ENCODE measurements around the gene IL27RA.

GRCh38 chr19:14091813-14092462, 60.4 kb downstream of the IL27RA start:
- TF ChIP-seq, protein P1, sequence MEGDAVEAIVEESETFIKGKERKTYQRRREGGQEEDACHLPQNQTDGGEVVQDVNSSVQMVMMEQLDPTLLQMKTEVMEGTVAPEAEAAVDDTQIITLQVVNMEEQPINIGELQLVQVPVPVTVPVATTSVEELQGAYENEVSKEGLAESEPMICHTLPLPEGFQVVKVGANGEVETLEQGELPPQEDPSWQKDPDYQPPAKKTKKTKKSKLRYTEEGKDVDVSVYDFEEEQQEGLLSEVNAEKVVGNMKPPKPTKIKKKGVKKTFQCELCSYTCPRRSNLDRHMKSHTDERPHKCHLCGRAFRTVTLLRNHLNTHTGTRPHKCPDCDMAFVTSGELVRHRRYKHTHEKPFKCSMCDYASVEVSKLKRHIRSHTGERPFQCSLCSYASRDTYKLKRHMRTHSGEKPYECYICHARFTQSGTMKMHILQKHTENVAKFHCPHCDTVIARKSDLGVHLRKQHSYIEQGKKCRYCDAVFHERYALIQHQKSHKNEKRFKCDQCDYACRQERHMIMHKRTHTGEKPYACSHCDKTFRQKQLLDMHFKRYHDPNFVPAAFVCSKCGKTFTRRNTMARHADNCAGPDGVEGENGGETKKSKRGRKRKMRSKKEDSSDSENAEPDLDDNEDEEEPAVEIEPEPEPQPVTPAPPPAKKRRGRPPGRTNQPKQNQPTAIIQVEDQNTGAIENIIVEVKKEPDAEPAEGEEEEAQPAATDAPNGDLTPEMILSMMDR (IDR thresholded peaks at IDR 0.05) = no peak
- peak; percentile 6 to 40 for TF ChIP-seq POLR2AphosphoS5 (IDR thresholded peaks at IDR 0.05; ENCODE audit: insufficient read depth in 1 of 2, low read depth in 1 of 2)
- no peak for TF ChIP-seq POLR2A (IDR thresholded peaks at IDR 0.05)

Data from vagina (tissue), 2 donors.